HG02970 (cell line): ENCODE data around the gene RAD50.
"Not testable (repeated sequence)": the region's sequence is repeated elsewhere in the genome, so short reads cannot be mapped to it uniquely, and the experiment has no call there.

Experiments
- ATAC-seq: cut with Tn5 transposase; IDR thresholded peaks from one replicate; pipeline ENCODE4 v1.9.1; 2021; ENCODE audit warnings: mild to moderate bottlenecking, moderate library complexity, moderate number of reproducible peaks; ENCODE audit not compliant: unreplicated experiment, low FRiP score

Gene RAD50

DNA sequence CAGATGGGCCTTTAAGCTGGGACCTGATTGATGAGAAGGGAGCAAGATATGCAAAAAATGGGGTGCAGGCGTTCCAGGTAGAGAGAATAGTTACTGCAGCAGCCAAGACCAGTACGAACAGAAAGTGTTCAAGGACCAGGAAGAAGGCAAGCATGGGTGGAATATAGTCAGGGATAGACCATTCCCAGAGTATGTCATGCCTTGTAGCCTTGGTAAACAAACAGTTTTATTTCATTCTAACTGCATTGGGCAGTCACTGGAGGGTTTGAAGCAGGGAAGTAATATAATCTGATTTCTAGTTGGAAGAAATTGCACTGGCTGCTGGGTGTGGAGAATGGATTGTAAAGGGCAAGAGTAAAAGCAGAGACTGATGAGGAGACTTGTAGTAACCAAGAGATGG is 70.7 kb downstream of the RAD50 start:
- no peak for ATAC-seq

DNA sequence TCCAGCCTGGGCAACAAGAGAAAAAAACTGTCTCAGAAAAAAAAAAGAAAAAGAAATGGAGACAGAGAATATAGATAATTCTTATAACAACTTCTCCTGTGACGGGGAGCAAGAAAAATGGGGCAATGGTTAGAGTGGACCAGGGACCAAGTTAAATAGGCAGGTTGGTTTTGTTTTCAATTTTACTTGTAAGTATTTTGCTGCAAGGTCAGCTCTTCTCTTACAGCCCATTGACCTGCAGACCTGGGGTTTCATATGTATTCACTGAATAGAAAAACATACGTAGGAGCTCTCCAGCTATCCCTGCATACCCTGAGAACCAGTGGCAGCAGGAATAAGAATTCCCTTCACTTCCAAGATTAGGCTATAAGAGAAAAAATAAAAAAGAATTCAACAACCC is 72.0 kb downstream of the RAD50 start:
- no peak for ATAC-seq

DNA sequence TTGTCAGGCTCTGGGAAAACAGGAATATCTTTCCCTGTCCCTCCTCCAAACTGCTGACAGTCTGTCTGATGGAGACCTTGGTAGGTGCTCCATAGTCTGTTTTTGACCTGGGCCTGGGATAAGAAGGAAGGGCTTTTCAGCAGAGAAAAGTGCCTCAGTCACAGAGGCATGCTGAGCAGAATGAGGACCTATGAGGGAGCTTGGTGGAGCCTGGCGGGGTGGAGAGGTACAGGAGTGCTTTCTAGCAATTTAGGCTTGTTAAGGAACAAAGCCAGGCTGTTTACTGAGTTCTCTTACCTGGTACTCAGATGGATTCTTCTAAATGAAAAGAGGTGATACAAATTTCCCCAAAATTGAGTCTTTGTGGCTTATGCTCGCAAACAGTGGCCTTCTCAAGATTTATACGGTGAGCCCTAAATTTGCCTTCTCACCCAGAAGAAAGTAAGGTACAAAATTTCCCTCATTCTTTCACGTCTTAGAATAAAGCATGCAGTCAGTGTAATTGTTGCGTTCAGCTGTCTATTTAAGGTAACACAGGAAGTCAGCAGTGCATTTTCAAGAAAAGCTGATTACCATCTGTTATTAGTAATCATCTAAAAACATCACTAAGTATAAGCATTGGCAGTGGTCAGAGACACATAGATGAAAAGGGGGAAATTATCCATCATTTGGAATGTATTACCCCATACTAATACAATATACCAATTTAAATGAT is 72.6 kb downstream of the RAD50 start:
- no peak for ATAC-seq

DNA sequence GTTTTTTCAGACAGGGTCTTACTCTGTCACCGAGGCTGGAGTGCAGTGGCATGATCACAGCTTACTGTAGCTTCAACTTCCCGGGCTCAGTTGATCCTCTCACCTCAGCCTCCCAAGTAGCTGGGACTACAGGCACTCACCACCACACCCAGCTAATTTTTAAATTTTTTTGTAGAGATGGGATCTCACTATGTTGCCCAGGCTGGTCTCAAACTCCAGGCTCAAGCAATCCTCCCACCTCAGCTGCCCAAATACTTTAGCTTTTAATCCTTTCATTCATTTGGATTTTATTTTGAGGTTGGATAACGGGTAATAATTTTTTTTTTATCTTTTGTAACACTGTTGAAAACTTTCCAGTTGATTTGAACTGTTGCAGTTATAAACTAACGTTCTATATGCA is 76.8 kb downstream of the RAD50 start:
- not testable (repeated sequence) for ATAC-seq

DNA sequence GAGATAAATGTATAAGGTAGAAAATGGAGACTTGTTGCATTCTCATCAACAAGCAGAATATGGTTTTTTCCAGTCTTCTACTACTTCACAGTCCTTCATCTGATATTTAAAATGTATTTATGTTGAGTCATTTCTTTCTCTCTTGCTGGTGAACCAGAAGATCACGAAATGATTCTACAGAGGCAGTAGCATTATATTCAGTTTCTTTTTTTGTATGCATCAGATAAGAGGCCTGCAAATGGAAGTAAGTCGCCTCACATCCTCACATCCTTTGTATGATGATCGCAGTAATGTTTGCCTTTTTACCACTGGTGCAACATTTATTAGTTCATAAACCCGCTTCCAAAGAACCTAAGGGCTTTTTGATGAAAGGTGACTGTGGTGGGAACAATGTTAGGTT is 79.1 kb downstream of the RAD50 start:
- ATAC-seq, result peak; percentile 38

DNA sequence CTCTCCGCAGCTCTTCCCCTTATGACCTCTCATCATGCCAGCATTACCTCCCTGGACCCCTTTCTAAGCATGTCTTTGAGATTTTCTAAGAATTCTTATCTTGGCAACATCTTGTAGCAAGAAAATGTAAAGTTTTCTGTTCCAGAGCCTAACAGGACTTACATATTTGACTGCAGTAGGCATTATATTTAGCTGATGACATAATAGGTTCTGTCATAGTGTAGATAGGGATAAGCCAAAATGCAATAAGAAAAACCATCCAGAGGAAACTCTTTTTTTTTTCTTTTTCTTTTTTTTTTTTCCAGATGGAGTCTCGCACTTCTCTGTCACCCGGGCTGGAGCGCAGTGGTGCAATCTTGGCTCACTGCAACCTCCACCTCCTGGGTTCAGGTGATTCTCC is 80.5 kb downstream of the RAD50 start:
- ATAC-seq, result no peak

DNA sequence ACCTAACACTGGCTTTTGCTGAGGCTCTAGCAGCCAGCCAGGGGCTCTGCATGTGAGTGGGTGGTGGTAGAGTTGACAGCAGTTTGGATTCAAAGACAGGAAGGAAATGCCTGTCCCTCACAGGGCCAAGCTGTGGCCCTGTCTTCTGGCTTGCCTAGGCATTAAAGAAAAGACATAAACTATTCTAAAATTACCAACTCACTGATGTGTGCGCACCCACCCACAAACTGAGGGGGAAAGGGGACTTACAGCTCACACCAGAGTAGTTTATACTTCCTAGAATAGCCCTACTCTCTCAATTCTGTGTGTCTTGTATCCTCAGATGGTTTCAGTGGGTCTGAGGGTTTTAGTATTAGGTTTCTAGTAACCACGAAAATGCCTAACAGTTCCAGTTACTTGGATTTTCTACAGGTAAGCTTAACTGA is 82.9 kb downstream of the RAD50 start:
- ATAC-seq, result no peak

DNA sequence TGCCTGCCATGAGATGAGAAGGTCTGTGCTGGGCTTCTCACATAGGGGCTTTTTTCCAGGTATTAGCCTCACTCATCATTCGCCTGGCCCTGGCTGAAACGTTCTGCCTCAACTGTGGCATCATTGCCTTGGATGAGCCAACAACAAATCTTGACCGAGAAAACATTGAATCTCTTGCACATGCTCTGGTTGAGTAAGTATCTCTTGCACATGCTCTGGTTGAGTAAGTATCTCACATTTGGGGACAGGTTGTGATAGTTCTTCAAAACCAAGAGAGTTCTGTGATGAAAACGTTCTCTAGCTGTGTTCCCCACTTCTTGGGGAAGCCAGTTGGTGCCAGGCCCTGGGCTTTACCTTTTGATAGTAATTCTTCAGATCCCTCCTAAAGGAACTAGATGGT is 83.8 kb downstream of the RAD50 start:
- no peak for ATAC-seq

DNA sequence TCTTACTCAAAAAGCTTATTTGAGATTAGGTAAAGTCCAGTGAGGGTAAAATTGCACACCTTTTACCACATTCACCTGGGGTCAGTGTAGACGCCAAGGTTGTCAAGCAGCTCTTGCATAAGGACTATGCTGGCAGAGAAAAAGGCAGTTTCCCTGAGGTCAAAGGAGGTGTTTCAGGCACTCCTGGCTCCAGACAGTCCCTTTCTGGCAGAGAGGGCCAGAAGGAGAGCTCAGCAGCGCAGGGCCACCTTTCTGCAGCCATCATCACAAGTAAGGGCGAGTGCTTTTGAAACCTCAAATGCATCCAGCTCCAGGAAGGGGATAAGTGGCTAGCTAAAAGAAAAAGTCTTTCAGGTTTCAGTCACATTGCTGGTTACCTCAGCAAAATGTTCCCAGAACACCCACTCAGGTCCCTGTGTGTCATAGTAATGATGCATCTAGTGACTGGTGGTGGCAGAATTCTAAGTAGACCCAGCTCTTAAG is 84.5 kb downstream of the RAD50 start:
- ATAC-seq, result no peak

DNA sequence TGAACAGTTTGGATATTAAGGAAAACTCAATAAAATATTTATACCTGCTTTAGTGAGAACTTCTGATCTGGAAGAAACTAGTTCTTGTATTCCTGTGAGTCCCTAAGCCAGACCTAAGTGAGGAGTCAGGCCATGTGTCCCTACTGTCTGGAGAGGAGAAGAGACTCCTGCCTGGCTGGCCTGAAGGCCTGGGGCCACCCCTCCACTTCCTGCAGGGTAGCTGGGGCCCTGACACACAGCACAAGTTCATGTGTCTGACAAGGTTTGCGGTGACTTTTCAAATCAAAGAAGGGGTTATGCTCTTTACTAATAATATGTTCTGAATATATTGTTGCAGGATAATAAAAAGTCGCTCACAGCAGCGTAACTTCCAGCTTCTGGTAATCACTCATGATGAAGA is 85.1 kb downstream of the RAD50 start:
- ATAC-seq, result no peak

DNA sequence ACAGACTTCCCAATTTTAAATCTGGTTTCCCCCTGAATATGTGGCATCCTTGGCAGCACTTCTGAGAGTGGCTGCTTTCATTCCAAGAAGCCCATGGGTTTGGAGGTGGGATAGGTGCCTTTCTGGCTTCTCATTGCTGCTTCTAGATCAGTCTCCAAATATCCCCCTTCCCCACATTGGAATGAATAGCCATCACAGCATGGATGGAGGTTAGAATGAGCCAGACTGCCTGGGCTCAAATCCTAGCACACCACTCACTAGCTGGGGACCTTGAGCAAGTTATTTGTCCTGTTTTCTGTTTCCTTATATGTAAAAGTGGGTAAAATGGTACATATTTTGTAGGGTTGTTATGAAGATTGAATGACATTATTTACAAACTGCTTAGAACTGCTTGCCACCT is 87.4 kb downstream of the RAD50 start:
- ATAC-seq, result no peak

DNA sequence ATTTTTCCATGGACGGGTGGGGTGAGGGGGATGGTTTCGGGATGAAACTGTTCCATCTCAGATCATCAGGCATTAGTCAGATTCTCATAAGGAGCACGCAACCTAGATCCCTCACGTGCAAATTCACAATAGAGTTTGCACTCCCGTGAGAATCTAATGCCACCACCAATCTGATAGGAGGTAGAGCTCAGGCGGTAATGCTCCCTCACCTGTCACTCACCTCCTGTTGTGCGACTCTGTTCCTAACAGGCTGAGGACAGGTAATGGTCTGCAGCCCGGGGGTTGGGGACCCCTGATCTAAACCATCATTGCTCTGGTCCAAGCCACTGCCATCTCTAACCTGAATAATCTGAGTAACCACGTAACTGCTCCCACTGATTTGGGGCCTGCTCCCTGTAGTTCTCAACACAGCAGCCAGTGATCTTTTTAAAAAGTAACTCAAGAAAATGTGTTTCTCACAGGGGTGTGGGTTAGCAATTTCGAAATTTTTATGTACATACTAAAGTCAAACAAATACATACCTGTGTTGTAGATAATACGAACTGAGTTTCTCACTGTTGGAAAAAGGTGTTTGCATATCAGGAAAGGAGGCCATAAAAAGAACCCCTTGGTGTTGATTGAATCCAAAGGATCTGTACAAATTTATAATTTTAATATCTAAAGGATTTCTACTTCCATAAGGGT is 89.9 kb downstream of the RAD50 start:
- no peak for ATAC-seq

DNA sequence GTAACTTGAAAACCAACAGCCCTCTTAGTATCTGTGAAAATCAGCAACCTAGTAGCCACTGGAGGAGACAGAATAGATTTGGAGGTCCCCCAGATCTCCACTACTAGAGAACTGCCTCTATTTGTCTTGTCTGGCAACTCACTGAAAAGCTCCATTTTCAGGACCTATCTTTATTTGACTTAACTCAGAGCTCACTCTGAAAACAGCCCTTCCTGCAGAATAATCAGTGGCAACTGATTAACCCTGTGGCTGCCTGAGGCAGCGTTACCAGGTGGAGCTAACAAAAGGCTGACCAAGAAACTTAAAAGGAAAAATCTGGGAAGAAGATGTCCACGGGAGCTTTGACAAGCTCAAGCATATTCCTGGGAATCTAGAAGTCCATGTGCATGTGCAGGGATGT is 90.7 kb downstream of the RAD50 start:
- ATAC-seq, result no peak

DNA sequence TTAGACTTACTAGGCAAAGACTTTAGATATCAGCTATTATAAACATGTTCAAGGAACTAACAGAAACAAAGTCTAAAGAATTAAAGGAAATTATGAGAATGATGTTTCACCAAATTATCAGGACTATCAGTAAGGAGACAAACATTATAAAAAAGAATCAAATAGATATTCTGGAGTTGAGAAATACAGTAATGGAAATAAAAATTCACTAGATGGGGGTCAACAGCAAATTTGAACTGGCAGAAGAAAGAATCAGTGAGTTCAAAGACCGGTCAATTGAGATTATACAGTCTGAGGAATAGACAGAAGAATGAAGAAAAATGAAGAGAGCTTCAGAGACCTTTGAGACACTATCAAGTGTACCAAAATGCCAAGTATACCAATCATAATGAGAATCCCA is 91.6 kb downstream of the RAD50 start:
- ATAC-seq, result no peak

DNA sequence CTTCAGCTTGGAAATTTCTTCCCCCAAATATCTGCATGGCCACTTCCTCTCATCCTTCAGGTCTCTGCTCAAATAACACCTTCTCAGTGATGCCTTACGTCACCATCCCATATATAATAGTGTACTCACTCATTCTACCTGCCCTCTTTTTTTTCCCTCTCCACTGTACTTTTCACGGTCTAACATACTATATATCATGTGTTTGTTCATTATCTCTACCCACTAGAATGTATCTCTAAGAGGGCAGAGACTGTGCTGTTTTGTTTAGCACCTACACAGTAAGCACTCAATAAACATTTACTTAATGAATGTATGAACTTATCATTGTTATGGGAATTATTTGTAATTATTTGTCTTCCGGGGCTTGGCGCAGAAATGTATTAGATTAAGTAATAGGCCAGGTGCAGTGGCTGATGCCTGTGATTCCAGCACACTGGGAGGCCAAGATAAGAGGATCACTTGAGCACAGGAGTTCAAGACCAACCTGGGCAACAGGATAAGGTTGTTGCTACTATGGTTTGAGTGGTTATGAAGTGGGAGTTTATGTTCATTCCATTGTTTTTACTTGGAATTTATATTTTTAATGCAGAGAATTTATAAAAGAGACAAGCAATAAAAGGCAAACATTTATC is 95.2 kb downstream of the RAD50 start:
- no peak for ATAC-seq

DNA sequence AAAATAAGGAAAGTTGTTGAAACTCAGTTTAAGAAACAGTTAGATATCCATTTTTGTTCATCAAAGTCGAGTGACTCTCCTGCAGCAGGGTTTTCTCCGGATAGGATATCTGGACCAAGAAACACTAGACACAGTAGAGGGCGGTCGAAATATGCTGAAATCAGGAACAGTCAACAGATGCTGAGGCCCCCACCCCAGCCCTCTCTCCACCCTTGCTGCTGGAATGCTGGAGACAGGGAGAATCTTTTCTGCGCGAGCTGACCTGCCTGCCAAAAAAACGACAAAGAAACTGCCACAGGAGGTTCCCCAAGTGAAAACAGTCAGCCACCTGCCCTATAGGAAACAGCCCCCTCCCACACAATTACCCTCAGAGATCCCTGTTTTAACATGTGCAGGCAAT is 96.9 kb downstream of the RAD50 start:
- no peak for ATAC-seq

DNA sequence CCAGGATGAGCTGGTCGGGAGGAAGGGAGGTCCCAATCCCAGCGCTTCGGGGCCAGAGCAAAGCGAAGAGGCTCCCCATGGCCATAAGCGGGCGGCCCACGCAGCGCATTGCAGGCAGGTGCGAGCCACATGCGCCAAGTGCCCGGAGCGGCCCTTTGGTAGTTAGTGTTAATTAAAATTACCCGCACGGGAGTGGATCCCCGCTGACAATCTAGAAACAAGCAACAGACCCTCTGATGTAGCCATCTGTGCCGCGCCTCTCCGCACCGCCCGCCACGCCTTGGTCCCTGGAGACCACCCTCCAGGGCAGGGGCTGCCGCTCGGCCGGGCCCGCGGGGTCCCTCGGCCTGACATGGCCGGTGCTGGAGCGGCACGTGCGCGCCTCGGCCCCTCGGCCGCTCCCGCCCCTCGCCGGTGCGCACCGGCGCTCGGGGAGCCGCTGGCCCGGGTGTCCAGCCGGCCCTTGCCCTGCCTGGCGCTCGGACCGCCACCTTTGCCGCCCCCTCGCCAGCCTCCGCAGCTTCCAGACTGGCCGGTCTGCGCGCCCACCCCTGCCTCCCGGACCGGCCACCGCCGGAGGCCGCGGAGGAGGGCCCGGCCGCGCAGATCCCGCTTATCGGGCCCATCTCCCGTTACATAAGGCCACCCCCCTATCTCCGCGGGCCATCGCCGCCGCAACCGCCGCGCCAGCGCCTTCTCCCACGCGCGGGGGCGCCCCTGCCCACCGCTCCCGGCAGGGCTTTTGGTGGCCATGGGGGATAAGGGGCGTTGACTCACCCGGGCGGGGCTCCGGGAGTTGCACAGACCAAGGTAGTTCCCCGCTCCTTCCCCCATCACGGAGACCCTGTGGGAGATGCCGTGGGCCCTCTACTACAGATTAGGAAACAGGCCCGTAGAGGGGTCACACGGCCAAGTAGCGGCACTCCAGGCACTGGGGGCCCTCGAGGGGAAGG is 99.3 kb downstream of the RAD50 start:
- ATAC-seq, result no peak

DNA sequence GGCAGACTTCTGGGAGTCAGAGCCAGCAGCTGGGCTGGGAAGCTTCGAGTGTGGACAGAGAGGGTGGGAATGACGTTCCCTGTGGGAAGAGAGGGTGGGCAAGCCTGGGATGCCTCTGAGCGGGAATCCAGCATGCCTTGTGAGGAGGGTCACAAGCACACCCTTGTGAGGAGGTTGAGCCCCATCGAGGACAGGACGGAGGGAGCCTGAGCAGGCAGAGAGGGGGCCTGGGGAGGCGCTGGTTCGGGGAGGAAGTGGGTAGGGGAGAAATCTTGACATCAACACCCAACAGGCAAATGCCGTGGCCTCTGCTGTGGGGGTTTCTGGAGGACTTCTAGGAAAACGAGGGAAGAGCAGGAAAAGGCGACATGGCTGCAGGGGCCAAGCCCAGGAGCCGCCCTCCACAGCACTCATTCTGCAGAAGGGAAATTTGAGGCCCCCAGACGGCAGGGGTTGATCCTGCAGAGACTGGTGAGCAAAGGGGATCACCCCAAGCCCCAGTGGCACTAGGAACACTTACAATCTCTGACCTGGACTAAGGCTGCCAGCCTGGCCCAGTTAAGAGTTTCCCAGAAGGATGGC is 100.1 kb downstream of the RAD50 start:
- no peak for ATAC-seq

DNA sequence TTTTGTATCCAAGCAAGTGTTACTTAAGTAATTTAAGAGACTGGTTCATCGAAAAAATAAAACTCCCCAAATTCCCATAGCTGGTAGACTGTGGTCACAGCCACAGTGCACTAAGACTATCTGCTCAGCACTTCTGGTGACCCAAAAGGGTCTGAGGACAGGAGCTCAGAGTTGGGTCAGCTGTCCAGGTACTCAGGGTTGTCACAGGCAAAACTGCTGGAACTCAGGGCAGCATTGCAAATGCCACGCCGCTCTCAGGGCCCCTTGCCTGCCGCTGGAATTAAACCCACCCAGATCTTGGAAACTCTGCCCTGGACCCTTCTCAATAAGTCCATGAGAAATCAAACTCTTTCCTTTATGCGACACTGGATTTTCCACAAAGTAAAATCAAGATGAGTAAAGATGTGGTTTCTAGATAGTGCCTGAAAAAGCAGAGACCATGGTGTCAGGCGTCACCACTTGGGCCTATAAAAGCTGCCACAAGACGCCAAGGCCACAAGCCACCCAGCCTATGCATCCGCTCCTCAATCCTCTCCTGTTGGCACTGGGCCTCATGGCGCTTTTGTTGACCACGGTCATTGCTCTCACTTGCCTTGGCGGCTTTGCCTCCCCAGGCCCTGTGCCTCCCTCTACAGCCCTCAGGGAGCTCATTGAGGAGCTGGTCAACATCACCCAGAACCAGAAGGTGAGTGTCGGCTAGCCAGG is 101.1 kb downstream of the RAD50 start, which contains the start of gene IL13:
Gene IL13, plus strand, starts transcription at position 498 of the 705 bp plus-strand sequence. Its CDS starts 14 bp downstream, at position 512.
- ATAC-seq, result no peak
